ENCODE data around the gene TAF3.

GRCh38 chr10:8063128-8063908 lies 245.0 kb downstream of the TAF3 start:
- TF ChIP-seq CTCF (IDR thresholded peaks at IDR 0.05) (no peak), FOSL2 (IDR thresholded peaks at IDR 0.05; ENCODE audit: borderline replicate concordance, low read depth) (no peak), POLR2AphosphoS5 (IDR thresholded peaks at IDR 0.05; ENCODE audit: low read depth, low read length) (no peak), MXI1 (IDR thresholded peaks at IDR 0.05; ENCODE audit: low read depth, low read length) (no peak), SMC3 (IDR thresholded peaks at IDR 0.05; ENCODE audit: low read depth, low read length) (no peak)
- TF ChIP-seq, protein P1, sequence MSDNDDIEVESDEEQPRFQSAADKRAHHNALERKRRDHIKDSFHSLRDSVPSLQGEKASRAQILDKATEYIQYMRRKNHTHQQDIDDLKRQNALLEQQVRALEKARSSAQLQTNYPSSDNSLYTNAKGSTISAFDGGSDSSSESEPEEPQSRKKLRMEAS (IDR thresholded peaks at IDR 0.05; ENCODE audit: low read depth) = no peak
- TF ChIP-seq, protein P2, sequence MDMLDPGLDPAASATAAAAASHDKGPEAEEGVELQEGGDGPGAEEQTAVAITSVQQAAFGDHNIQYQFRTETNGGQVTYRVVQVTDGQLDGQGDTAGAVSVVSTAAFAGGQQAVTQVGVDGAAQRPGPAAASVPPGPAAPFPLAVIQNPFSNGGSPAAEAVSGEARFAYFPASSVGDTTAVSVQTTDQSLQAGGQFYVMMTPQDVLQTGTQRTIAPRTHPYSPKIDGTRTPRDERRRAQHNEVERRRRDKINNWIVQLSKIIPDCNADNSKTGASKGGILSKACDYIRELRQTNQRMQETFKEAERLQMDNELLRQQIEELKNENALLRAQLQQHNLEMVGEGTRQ (IDR thresholded peaks at IDR 0.05; ENCODE audit: borderline replicate concordance, low read depth, low read length) = no peak
